Fibroblast of skin of back (primary cell): ENCODE results near the gene HOXD12.

ENCODE experiments used
- DNase-seq: peaks from one replicate; pipeline ENCODE4 v3.0.0-alpha.2; 2013

HOXD12 gene

DNA sequence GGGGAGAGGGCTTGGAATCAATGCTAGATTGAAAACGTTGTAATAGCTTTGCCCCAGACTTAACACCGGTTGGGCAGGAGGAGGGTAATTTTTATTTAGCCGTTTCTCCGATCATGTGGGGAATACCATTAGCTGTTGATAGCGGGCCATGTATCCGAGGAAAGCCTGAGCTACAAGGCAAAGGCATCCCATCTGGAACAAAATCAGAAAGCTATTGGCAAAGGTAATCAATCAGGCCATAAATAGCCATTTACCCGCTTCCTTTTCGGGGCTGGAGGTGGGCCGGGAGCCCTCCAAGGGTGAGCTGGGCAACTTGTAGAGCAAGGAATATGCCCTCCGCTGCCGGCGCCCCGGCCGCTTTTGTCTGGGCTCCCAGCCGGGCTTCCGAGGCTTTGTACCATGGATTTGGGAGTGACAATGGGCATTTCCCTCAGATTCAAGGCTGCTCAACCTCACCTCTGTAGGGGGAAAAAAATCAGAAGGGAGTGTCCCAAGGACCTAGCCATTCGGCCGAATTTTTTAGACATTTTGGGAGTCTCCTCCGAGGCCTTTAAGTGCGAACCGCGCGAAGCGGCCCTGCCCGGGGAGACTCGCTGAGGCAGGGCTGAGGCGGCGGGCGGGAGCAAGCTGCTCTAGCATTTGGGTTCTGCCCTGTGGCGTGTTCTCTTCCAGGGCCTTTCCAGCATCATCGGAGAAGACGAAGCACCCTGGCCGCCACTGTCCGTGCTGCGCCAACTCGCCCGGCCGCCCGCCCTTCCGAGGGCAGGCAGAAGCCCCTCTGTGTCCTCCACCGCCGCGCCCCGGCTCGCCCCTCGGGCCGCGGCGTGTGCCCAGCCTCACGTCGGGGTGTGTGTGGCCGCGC lies 21.8 kb downstream of the HOXD12 start:
- DNase-seq = no peak

DNA sequence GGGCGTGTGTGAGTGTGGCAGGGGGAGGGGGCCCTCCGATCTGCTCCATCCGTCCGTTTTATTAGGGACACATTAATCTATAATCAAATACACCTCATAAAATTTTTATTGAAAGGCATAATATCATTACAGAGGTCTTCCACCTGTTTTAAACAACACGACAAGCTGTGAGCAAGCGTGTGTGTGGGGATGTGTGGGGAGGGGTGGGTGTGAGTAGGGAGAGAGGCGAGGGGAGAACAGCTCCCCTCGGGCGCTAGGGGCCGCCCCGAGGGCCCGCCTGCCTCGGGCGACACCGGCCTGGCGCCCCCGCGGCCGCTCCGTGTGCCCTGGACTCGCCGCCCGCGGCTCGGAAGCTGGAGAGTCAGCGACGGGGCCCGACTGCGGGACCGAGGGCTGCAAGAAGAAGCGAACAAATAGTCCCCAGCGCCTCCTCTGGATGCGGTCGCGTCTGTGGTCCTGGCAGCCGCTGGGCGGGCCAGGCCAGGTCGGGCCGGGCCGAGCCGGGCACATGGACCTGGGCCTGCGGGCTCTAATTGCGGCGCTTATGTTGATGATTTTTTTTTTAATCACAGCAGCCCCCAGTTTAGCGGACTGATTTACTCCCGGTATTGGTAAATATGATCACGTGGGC lies 22.6 kb downstream of the HOXD12 start:
- DNase-seq = no peak

DNA sequence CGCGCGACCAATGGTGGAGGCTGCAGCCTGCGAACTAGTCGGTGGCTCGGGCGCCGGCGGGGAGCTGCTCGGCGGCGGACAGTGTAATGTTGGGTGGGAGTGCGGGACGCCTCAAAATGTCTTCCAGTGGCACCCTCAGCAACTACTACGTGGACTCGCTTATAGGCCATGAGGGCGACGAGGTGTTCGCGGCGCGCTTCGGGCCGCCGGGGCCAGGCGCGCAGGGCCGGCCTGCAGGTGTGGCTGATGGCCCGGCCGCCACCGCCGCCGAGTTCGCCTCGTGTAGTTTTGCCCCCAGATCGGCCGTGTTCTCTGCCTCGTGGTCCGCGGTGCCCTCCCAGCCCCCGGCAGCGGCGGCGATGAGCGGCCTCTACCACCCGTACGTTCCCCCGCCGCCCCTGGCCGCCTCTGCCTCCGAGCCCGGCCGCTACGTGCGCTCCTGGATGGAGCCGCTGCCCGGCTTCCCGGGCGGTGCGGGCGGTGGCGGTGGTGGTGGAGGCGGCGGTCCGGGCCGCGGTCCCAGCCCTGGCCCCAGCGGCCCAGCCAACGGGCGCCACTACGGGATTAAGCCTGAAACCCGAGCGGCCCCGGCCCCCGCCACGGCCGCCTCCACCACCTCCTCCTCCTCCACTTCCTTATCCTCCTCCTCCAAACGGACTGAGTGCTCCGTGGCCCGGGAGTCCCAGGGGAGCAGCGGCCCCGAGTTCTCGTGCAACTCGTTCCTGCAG lies 23.3 kb downstream of the HOXD12 start, which contains the start of gene HOXD9:
Gene HOXD9, plus strand, starts transcription at position 37 of the 728 bp plus-strand sequence. Its CDS starts 50 bp downstream, at position 87.
- DNase-seq = peak; percentile 77

- no peak for DNase-seq
These were observed 24.0 kb downstream of the HOXD12 start for GRCh38 chr2:176123411-176124109.

DNA sequence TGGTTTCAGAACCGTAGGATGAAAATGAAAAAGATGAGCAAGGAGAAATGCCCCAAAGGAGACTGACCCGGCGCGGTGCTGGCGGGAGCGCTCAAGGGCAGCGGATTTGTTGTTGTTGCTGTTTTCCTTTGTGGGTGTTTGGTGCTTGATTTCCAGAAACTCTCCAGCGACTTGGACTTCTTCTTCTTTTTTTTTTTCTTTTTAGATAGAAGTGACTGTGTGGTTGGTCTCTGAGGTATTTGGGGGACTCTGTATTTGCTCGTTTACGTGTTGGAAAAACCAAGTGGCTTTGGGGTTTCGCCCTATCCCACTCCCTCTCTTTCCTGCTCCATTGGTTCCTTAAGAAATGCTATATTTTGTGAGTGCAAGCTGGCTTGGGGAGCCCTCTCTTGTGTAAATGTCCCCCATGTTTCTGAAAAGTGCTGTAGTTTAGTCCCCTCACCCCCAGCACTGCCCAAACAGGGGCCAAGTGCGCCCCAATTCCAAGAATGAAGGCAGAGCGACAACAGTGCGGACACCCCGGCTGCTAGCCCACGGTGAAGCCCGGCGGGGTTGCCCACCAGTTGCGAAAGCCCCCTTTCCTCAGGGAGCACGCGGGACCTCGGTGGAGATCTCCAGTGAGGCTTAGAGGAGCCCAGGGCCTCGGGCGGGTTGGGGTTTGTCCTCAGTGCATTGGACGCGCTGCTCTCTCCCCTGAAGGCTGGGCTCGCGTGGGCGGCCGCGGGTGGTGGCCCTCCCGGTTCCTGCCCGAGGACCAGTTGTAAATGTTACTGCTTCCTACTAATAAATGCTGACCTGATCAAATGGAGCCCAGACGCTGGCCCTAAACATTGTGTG lies 24.7 kb downstream of the HOXD12 start:
- no peak for DNase-seq

GRCh38 chr2:176124947-176125771 lies 25.6 kb downstream of the HOXD12 start:
- no peak for DNase-seq

DNA sequence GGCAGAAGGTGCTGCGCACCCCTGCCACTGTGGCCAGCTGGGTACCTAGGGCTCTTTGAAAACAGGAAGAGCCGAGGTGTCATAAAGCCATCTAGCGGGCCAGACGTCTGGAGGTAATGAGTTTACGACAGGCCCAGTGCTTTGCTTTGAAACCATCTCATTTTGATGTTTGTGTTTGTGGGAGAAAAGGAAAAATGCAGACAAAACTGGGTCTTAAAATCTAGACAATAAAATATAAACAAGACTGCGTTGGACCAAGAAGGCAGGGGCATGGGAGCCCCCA lies 26.1 kb downstream of the HOXD12 start:
- no peak for DNase-seq

DNA sequence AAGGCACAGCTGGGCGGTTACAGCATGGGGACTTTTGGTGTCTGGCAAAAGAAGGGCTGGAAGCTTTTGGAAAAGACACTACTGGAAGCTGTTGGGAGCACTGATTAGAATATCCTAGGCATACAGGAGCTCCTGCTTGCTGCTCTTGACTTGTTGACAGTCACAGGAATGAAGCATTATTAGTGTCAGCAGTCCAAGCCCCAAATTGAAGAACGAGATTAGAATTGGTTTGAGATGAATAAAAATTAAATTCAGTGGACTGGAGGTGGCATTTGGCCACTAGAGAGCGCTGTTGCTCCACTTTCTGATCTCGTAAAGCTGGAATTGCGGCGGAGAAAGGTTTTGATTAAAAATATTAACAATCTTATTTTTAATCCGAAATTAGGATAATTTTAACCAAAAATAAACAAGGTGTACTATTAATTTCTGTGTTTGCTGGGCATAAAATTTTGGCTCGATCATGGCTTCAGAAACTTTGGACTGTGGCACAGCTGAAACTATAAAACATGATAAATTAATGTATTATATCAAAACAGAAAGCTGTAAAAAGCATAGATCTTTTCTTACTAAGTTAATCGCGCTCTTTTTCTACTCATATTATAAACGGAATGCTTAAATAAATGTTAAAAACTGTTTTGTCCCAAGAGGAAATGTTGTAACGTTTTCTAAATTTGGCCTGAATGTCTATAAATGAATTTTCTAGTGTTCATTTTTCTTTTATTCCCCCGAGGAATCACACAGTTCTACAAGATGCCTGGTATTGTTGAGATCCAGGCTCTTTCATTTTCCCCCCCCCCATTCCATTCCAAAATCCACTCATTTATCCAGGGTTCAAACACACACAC lies 27.6 kb downstream of the HOXD12 start:
- peak; percentile 65 for DNase-seq

DNA sequence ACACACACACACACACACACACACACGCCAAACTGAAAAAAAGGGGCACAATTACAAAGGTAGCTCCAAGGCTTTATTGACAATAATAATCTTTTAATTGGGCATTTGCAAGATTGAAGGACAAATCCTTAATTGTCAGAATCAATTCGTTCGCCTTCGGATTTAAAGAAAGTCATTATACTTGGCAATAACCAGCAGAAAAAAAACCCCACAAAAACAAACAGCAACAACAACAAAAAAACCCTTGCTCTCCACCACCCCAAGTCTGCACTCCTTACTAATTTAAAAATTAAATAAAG lies 28.1 kb downstream of the HOXD12 start:
- no peak for DNase-seq

DNA sequence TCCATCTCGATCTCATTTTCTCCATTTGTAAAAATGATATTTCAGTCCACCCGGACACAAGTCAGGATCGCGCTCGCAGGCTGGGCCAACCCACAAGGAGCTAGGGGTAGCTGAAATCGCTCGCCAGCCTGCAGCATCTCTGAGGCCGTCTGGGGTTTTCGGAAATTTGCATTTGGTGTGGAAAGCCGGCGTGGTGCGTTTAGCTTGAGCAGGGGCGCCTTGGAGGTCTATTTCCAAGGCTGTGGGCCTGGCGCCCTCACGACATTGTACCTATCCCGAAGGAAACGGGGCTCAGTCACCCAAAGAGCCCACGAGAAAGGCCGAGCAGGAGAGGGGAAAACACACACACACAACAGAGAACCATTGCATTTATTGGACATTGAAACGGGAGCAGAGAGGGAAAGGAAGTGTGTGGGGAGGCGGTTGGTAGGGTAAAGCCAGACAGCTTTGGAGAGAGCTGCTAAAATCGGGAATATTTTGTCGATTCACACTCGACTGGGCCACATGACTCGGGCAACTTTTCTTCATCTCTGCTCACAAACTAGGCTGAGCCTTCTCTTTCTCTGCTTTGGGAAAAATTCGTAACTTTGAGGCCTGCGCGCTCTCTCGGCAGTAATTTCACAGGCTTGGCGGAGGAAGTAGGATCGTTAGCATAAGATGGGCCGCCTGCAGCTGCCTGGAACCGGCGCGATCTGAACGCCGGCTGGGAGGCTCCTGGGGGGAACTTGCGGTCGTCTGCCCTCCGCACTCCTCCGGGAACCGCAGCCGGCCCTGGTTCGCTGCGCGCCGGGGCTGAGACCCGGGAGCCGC lies 28.8 kb downstream of the HOXD12 start:
- peak; percentile 61 for DNase-seq

- peak; percentile 92 for DNase-seq
These were observed 29.6 kb downstream of the HOXD12 start, which contains the start of gene HOXD8 for GRCh38 chr2:176128982-176129796. TSS of gene HOXD8 (plus strand) at chr2:176129705. CDS start at chr2:176130367, 662 bp downstream.

DNA sequence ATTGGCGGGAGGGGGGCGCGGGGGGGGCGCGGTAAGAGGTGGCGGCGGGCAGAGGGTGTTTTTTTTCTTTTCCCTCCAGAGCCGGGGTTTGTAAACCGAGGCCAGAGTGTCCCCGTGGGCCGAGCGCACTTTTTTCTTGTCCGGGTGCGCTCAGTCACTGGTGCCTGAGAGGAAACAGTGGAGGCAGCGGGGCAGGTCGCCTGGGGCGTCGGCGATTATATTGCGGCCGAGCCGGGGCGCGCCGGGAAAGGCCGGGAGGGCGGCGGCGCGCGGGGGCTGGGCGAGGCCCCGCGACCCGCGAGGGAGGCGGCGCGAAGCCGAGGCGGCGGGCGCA lies 30.2 kb downstream of the HOXD12 start:
- DNase-seq = no peak

DNA sequence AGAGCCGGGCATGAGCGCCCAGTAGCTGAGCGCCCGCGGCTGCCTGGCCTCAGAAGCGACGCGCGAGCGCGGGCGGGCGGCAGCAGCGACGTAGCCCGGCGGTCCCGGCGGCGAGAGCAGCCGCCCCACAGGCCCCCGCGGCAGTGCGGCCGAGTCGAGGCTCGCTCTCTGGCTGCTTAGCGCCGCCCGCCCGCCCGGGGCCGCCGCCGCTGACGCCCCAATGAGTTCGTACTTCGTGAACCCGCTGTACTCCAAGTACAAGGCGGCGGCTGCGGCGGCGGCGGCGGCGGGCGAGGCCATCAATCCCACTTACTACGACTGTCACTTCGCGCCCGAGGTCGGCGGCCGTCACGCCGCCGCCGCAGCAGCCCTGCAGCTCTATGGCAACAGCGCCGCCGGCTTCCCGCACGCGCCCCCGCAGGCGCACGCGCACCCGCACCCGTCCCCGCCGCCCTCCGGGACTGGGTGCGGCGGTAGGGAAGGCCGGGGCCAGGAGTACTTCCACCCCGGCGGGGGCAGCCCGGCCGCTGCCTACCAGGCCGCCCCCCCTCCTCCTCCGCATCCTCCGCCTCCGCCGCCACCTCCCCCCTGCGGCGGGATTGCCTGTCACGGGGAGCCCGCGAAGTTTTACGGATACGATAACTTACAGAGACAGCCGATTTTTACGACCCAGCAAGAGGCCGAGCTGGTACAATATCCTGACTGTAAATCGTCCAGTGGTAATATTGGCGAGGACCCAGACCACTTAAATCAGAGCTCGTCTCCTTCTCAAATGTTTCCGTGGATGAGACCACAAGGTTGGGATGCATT lies 30.8 kb downstream of the HOXD12 start:
- DNase-seq = peak; percentile 76

DNA sequence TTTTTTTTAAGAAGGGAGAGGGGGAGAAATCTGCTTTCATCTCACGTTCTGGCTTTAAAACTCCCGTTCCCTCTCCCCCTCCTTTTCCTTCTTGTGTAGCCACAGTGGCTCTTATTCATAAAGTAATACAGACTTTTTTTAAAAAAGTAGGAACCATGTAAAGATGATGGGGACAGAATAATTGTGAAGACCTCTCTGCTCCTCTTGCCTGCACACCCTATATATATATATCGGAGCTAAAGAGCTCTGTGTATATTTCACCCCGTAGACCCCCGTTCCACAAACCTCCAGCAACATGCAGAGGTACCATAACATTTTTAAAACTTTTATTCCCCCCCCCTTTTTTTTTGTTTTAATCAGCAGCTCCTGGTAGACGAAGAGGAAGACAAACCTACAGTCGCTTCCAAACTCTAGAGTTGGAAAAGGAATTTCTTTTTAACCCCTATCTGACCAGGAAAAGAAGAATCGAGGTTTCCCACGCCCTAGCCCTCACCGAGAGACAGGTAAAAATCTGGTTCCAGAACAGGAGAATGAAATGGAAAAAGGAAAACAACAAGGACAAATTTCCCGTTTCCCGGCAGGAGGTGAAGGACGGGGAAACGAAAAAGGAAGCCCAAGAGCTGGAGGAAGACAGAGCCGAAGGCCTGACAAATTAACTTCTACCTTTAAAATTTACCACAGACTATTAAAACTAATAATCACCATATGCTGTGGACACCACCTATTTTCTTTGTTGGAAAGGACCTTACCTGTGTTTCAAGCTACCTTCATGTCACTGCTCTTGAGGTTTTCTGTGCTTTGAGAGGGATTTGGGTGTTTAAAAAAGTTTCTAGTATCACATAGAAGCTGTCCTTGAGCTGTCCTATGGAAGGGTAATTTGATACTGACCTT lies 31.6 kb downstream of the HOXD12 start:
- DNase-seq = no peak

GRCh38 chr2:176131848-176132158 lies 32.2 kb downstream of the HOXD12 start:
- DNase-seq = no peak
